Measurements from ENCODE around the gene USF1. TPM values are rescaled to one million over a fixed set of nuclear protein-coding genes. Genes with fewer than 3 reads are reported as not detected.

The USF1 gene, protein sequence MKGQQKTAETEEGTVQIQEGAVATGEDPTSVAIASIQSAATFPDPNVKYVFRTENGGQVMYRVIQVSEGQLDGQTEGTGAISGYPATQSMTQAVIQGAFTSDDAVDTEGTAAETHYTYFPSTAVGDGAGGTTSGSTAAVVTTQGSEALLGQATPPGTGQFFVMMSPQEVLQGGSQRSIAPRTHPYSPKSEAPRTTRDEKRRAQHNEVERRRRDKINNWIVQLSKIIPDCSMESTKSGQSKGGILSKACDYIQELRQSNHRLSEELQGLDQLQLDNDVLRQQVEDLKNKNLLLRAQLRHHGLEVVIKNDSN
- 45.9 and 55.7 TPM in 2 replicates for total RNA-seq

DNA sequence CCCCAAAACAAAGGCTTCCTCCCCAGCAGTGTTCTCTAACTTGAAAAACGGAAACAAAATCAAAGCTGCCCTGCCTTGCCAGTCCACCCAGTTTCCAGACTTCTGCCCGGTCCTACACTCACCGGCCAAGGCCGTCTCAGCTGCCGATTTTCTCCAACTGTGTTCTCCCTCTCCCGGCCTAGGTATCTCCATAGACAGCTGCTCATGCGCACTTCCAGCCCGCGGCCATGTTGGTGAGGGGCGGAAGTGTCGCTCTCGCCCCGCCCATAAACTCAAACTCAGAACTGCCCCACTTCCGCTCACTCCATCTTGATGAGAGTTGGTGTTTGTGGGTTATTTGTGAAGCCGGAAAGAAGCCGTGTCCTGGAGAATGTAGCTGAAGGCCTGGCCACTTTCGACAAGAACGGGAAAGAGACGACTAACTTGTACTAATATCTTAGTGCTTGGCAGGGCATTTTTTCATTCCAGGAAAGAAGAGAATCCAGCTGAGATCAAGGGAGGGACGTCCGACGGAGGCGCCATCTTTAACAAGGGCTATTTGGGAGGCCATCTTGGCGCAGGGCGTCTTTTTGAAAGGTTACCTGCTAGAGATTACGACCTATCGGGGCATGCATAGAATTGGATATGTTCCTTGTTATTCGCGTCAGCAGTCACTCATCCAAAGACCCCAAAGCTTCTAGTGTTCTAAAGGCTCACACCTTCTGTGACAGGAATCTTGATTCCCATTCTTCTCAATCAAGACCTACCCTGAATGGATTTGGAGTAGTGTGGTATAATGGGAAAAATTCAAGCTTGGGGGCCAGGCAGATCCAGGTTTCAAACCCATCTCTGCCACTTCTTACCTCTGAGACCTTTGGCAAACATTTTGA, at the start of gene USF1:
TSS of gene USF1 (minus strand) at position 242 of the 869 bp plus-strand sequence. CDS start 2,702 bp downstream, outside the sequence.
- TF ChIP-seq, protein P1, sequence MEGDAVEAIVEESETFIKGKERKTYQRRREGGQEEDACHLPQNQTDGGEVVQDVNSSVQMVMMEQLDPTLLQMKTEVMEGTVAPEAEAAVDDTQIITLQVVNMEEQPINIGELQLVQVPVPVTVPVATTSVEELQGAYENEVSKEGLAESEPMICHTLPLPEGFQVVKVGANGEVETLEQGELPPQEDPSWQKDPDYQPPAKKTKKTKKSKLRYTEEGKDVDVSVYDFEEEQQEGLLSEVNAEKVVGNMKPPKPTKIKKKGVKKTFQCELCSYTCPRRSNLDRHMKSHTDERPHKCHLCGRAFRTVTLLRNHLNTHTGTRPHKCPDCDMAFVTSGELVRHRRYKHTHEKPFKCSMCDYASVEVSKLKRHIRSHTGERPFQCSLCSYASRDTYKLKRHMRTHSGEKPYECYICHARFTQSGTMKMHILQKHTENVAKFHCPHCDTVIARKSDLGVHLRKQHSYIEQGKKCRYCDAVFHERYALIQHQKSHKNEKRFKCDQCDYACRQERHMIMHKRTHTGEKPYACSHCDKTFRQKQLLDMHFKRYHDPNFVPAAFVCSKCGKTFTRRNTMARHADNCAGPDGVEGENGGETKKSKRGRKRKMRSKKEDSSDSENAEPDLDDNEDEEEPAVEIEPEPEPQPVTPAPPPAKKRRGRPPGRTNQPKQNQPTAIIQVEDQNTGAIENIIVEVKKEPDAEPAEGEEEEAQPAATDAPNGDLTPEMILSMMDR (IDR thresholded peaks at IDR 0.05; ENCODE audit: insufficient read depth, low read length, poor library complexity, severe bottlenecking) = no peak
- DNase-seq (ENCODE audit: low read depth) = peak; percentile 72
- no peaks in the 10 kb centered on the region for H3K36me3 ChIP-seq (ENCODE audit: control insufficient read depth, insufficient read depth, low read length)

DNA sequence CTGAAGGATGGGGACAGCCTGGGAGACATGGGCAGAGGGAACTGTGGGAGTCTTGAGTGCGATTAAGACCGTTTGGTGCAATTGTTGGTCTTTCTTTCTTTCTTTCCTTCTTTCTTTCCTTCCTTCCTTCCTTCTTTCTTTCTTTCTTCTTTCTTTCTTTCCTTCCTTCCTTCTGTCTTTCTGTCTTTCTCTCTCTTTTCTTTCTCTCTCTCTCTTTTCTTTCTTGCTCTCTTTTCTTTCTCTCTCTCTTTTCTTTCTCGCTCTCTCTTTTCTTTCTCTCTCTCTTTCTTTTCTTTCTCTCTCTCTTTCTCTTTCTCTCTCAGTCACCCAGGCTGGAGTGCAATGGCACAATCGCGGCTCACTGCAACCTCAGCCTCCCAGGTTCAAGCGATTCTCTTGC, 49.5 kb upstream of the USF1 start:
- Histone ChIP-seq H3K27me3 (ENCODE audit: control insufficient read depth, insufficient read depth, low read length) (no peaks in the 10 kb centered on the region), H3K36me3 (ENCODE audit: control insufficient read depth, insufficient read depth, low read length) (no peaks in the 10 kb centered on the region), H3K4me3 (ENCODE audit: low read depth, low read length) (no peak overlapping the region)
- TF ChIP-seq, protein P1 (IDR thresholded peaks at IDR 0.05; ENCODE audit: insufficient read depth, low read length, poor library complexity, severe bottlenecking) = no peak
- no peak for DNase-seq (ENCODE audit: low read depth)

More for the DNA sequence above, at the start of gene USF1:
- H3K4me3 ChIP-seq (ENCODE audit: low read depth, low read length) = peak within 1 kb of the TSS; percentile 66
- H3K27me3 ChIP-seq (ENCODE audit: control insufficient read depth, insufficient read depth, low read length) = no peaks in the 10 kb centered on the region

DNA sequence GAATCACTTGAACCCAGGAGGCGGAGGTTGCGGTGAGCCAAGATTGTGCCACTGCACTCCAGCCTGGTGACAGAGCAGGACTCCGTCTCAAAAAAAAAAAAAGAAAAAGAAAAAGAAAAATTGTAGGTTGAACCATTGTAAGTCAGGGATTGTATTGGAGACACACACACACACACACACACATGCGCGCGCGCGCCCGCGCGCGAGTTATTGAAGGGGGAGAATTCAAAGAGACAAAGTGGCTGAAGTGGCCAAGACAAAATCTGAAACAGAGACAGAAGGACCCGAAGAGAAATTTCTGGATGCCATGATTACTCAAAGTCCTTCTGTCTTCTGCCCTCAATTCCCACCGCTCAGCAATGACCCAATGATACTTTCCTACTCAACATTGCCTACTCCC, 48.7 kb upstream of the USF1 start:
- Histone ChIP-seq H3K4me3 (ENCODE audit: low read depth, low read length) (no peak overlapping the region), H3K27me3 (ENCODE audit: control insufficient read depth, insufficient read depth, low read length) (no peaks in the 10 kb centered on the region), H3K36me3 (ENCODE audit: control insufficient read depth, insufficient read depth, low read length) (no peaks in the 10 kb centered on the region)
- DNase-seq (ENCODE audit: low read depth) = no peak
- TF ChIP-seq, protein P1 (IDR thresholded peaks at IDR 0.05; ENCODE audit: insufficient read depth, low read length, poor library complexity, severe bottlenecking) = no peak

DNA sequence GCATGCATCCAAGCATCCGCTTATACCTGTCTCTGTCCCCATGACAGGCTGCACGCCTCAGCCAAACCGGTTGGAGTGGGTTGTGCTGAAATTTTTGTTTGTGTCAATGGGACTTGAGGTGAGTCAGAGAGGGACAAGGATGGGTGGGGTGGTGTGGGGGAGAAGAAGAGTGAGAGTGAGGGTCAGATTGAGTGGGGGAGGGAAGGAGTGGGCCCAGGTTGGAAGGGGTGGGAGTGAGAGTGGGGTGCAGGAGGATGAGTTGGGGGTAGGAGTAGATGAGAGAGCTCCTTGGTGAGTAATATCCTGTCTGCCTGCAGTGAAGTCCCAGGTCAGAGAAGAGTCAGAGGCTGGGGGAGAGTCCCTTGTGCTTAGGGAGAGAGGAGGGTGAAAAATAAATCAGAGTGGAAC, 46.8 kb upstream of the USF1 start:
- H3K36me3 ChIP-seq (ENCODE audit: control insufficient read depth, insufficient read depth, low read length) = no peaks in the 10 kb centered on the region
- no peaks in the 10 kb centered on the region for H3K27me3 ChIP-seq (ENCODE audit: control insufficient read depth, insufficient read depth, low read length)
- DNase-seq (ENCODE audit: low read depth) = no peak
- H3K4me3 ChIP-seq (ENCODE audit: low read depth, low read length) = no peak overlapping the region
- TF ChIP-seq, protein P1 (IDR thresholded peaks at IDR 0.05; ENCODE audit: insufficient read depth, low read length, poor library complexity, severe bottlenecking) = no peak

DNA sequence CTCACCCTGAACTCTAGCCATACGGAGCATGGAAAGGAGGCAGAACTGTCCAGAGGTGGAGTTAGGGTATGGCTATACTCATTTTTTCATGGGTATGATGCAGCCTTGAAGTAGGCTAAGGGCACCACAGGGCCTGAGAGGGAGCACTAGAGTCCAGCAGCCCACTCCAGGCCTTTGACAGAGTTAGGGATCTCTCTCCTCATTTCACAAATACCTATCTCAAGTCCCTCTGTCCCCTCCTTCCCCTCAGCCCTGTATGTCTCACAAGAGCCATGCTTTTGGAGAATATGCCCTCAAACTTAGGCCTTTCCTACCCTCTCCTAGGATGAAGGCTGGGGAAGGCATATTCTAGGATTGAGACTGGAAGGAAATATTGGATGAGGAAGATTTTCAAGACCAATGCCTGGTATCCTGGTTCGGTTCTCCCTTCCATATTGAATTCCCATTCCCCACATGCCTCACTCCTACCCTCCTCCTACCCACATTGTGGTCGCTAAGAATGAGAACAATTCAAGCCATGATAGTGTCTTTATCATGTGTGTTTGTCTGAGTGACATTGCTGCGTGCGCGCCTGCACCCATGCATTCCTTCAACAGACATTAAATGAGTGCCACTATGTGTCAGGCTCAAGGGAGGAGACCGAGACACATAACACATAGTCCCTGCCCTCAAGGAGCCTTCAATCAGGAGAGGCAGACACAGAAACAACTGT, 46.2 kb upstream of the USF1 start:
- H3K4me3 ChIP-seq (ENCODE audit: low read depth, low read length) = no peak overlapping the region
- DNase-seq (ENCODE audit: low read depth) = no peak
- TF ChIP-seq, protein P1 (IDR thresholded peaks at IDR 0.05; ENCODE audit: insufficient read depth, low read length, poor library complexity, severe bottlenecking) = no peak
- no peaks in the 10 kb centered on the region for H3K36me3 ChIP-seq (ENCODE audit: control insufficient read depth, insufficient read depth, low read length)
- no peaks in the 10 kb centered on the region for H3K27me3 ChIP-seq (ENCODE audit: control insufficient read depth, insufficient read depth, low read length)
